ENCODE measurements around the gene BID.

The BID gene

DNA sequence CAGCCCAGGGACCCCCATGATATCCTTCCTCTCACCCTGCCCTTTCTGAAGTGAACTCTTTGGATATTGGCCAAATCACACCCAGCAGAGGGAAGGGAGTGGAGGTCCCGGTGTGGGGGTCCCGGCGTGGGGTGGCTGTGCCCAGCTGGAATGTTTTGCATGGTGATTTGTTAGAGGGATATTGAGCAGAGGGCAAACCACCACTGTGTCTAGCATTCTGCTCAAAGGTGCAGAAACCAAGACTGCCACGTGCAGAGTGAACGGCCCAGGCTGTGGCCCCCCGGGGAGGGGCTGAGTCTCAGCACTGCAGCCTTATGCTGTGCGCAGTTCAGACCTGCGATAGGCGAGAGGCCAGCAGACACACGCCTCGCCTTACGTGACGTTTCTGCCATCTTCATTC lies 7.9 kb upstream of the BID start:
- Histone ChIP-seq H3K4me1 (ENCODE audit: control insufficient read depth in 1 of 2, insufficient read depth in 1 of 2, low read depth in 1 of 2, low read length in 1 of 2) (peaks cover 49 to 54% of the 10 kb centered on the region in 2 experiments), H3K27me3 (no peaks in the 10 kb centered on the region), H3K27ac (peak overlapping the region; percentile 90), H3K9me3 (no peaks in the 10 kb centered on the region), H3K36me3 (peaks cover 12% of the 10 kb centered on the region), H3K4me3 (ENCODE audit: low read depth in 1 of 2, low read length in 1 of 2) (peak overlapping the region; percentile 46 to 51)
- no peak for TF ChIP-seq CTCF (IDR thresholded peaks at IDR 0.05)

DNA sequence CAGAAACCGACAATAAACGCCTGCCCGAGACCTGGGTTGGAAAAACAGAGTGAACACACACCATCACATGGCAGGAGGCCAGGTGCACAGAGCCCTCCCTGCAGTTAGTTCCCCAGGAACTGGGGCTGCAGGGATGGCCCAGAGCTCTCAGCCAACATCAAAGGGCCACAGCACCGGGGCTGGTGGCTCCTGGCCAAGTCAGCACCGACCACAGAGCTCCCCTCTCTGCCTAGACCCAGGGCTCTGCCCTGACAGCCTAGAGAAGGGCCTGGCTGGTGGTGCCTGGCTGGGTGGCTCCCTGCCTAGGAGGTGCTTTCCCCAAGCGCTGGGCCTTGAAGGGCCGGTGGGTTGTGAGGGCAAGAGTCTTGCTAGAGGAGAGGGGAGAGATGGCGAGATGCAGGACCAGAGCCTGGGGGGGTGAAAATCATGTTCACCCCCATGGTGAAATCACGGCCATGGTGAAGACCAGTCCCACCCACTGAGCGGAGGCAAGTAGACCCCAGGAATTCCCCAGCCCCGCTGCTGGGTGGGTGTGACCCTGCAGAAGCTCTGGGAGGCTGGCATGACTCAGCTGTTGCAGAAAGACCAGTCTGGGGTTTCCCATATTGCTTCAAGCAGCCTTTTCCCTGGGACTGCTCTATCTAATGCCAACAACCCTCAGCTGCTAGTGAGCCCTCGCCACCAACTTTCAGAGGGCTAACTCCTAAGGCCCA lies 7.2 kb upstream of the BID start:
- Histone ChIP-seq H3K36me3 (peaks cover 12% of the 10 kb centered on the region), H3K9me3 (no peaks in the 10 kb centered on the region), H3K27ac (peak overlapping the region; percentile 90), H3K4me3 (ENCODE audit: low read depth in 1 of 2, low read length in 1 of 2) (peak overlapping the region; percentile 46 to 51), H3K4me1 (ENCODE audit: control insufficient read depth in 1 of 2, insufficient read depth in 1 of 2, low read depth in 1 of 2, low read length in 1 of 2) (peaks cover 54 to 58% of the 10 kb centered on the region in 2 experiments), H3K27me3 (no peaks in the 10 kb centered on the region)
- no peak for TF ChIP-seq CTCF (IDR thresholded peaks at IDR 0.05)

GRCh38 chr22:17780741-17781318 lies 6.6 kb upstream of the BID start:
- Histone ChIP-seq H3K9me3 (no peaks in the 10 kb centered on the region), H3K36me3 (peaks cover 12% of the 10 kb centered on the region), H3K27me3 (no peaks in the 10 kb centered on the region), H3K4me1 (ENCODE audit: control insufficient read depth in 1 of 2, insufficient read depth in 1 of 2, low read depth in 1 of 2, low read length in 1 of 2) (peaks cover 61 to 64% of the 10 kb centered on the region in 2 experiments), H3K27ac (peak overlapping the region; percentile 90), H3K4me3 (ENCODE audit: low read depth in 1 of 2, low read length in 1 of 2) (peak overlapping the region; percentile 46 to 51)
- TF ChIP-seq CTCF (IDR thresholded peaks at IDR 0.05), result no peak

GRCh38 chr22:17780116-17780740 lies 6.0 kb upstream of the BID start:
- TF ChIP-seq CTCF (IDR thresholded peaks at IDR 0.05), result no peak
- Histone ChIP-seq H3K4me3 (ENCODE audit: low read depth in 1 of 2, low read length in 1 of 2) (peak overlapping the region in 1 of 2 experiments; percentile 51), H3K4me1 (ENCODE audit: control insufficient read depth in 1 of 2, insufficient read depth in 1 of 2, low read depth in 1 of 2, low read length in 1 of 2) (peaks cover 67 to 70% of the 10 kb centered on the region in 2 experiments), H3K27ac (peak overlapping the region; percentile 90), H3K9me3 (no peaks in the 10 kb centered on the region), H3K27me3 (no peaks in the 10 kb centered on the region), H3K36me3 (peaks cover 12% of the 10 kb centered on the region)

GRCh38 chr22:17779286-17780115 lies 5.2 kb upstream of the BID start:
- no peak for TF ChIP-seq CTCF (IDR thresholded peaks at IDR 0.05)
- H3K4me1 ChIP-seq (ENCODE audit: control insufficient read depth in 1 of 2, insufficient read depth in 1 of 2, low read depth in 1 of 2, low read length in 1 of 2), result peaks cover 74 to 77% of the 10 kb centered on the region in 2 experiments

More at GRCh38 chr22:17779286-17780115, 5.2 kb upstream of the BID start:
- Histone ChIP-seq H3K27ac (peak overlapping the region; percentile 100), H3K9me3 (no peaks in the 10 kb centered on the region), H3K4me3 (ENCODE audit: low read depth in 1 of 2, low read length in 1 of 2) (peak overlapping the region; percentile 9 to 75), H3K36me3 (peaks cover 12% of the 10 kb centered on the region), H3K27me3 (no peaks in the 10 kb centered on the region)

Data from neutrophil (primary cell).